ENCODE data around the gene NASP.

DNA sequence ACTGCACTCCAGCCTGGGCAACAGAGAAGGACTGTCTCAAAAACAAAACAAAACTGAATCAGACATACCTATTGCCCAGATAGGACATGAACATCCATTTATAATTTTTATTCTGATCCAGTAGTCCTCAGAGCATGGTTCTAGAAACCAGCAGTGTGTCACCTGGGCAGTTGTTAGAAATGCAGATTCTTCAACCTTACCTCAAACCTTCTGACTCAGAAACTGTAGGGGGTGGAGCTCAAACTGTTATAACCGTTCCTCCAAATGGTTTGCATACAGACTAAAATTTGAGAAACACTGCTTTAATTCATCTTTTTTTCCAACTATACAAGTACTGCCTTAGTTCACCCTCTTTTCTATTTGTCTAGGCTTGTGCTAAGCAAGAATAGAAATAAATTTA lies 6.0 kb downstream of the NASP start:
- TF ChIP-seq RAD21 (IDR thresholded peaks at IDR 0.05; ENCODE audit: low read depth) (no peak), YY1 (IDR thresholded peaks at IDR 0.05; ENCODE audit: low read depth) (no peak), CREB1 (IDR thresholded peaks at IDR 0.05; ENCODE audit: low read depth) (no peak), EGR1 (IDR thresholded peaks at IDR 0.05) (no peak), TAF1 (IDR thresholded peaks at IDR 0.05; ENCODE audit: low read depth) (no peak), EP300 (IDR thresholded peaks at IDR 0.05; ENCODE audit: borderline replicate concordance) (no peak), CEBPB (IDR thresholded peaks at IDR 0.05) (no peak), ZBTB7A (IDR thresholded peaks at IDR 0.05; ENCODE audit: low read depth) (no peak)
- TF ChIP-seq, protein P1, sequence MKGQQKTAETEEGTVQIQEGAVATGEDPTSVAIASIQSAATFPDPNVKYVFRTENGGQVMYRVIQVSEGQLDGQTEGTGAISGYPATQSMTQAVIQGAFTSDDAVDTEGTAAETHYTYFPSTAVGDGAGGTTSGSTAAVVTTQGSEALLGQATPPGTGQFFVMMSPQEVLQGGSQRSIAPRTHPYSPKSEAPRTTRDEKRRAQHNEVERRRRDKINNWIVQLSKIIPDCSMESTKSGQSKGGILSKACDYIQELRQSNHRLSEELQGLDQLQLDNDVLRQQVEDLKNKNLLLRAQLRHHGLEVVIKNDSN (IDR thresholded peaks at IDR 0.05), result no peak
- TF ChIP-seq, protein P2, sequence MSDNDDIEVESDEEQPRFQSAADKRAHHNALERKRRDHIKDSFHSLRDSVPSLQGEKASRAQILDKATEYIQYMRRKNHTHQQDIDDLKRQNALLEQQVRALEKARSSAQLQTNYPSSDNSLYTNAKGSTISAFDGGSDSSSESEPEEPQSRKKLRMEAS (IDR thresholded peaks at IDR 0.05), result no peak
- TF ChIP-seq, protein P3, sequence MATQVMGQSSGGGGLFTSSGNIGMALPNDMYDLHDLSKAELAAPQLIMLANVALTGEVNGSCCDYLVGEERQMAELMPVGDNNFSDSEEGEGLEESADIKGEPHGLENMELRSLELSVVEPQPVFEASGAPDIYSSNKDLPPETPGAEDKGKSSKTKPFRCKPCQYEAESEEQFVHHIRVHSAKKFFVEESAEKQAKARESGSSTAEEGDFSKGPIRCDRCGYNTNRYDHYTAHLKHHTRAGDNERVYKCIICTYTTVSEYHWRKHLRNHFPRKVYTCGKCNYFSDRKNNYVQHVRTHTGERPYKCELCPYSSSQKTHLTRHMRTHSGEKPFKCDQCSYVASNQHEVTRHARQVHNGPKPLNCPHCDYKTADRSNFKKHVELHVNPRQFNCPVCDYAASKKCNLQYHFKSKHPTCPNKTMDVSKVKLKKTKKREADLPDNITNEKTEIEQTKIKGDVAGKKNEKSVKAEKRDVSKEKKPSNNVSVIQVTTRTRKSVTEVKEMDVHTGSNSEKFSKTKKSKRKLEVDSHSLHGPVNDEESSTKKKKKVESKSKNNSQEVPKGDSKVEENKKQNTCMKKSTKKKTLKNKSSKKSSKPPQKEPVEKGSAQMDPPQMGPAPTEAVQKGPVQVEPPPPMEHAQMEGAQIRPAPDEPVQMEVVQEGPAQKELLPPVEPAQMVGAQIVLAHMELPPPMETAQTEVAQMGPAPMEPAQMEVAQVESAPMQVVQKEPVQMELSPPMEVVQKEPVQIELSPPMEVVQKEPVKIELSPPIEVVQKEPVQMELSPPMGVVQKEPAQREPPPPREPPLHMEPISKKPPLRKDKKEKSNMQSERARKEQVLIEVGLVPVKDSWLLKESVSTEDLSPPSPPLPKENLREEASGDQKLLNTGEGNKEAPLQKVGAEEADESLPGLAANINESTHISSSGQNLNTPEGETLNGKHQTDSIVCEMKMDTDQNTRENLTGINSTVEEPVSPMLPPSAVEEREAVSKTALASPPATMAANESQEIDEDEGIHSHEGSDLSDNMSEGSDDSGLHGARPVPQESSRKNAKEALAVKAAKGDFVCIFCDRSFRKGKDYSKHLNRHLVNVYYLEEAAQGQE (IDR thresholded peaks at IDR 0.05; ENCODE audit: low read depth), result no peak

All from Ishikawa (cell line).